Central memory CD4-positive, alpha-beta T cell (primary cell): ENCODE data around the gene ERCC6L2.

Experiments
- DNase-seq: peaks from one replicate; pipeline ENCODE4 v3.0.0; 2022

Gene ERCC6L2

DNA sequence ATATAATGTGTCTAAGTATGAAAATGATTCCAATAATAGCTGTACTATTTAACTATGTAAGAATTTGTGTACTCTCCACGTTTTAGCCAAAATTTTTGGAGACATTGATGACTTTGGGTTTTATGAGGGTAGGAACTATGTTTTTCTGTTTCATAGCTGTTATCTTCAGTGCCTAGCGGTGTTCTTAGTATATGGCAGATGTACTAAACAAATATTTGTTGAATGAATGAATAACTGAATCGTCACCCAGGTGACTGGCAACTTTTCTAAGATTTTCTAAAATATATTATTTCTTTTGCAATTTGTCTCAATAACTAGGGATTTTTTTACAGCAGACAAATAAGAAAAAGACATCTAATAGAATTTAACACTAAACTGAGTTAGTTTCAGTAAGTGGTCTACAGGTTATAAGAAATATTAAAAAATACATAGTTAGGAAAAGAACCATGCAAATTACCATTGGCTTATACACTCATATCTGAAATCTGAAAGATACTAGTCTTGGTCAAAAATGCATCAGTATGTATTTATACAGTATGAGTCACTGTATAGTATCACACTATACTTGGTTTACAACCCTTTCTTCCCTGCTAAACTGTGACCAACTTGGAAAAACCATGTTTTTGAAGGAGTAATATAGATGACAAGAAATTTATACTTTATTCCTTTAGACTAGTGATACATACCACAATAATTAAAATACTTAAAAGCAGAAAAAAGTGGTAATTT lies 10.5 kb upstream of the ERCC6L2 start:
- no peak for DNase-seq

DNA sequence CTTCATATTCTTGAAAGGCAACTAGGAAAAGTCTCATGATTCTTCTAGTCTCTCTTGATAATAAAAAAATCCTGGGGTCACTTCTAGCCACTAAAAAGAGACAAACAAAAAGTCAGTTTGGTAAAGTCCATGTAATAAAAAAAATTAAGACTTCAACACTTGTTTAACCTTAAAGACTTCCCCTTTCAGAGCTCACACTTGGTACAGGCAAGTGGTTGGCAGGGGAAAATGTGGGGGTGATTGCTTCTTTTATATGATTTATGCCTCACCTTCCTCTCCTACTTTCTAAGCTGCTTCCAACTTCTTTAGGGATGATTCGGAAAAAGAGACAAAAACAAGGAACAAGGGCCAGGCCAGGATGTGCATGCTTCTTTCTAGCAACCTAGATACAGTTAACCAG lies 5.1 kb upstream of the ERCC6L2 start:
- DNase-seq = no peak

DNA sequence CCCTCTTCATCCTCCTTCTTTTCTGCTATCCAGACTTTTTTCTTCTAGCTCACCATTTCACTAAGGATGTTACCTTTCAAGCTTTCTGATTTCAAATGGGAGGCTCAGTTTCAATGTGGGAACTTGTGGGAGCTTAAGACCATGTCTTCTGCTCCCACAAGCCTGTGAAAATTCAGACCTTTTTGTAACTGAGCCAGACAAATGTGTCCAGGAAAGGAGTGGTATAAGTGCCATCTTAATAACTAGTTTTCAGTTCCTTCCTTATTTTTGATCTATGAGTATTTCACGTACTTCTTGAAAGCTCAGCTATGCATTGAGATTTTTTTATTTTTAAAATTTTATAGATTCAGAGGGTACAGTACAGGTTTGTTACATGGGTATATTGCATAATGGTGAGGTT lies 4.6 kb upstream of the ERCC6L2 start:
- no peak for DNase-seq

DNA sequence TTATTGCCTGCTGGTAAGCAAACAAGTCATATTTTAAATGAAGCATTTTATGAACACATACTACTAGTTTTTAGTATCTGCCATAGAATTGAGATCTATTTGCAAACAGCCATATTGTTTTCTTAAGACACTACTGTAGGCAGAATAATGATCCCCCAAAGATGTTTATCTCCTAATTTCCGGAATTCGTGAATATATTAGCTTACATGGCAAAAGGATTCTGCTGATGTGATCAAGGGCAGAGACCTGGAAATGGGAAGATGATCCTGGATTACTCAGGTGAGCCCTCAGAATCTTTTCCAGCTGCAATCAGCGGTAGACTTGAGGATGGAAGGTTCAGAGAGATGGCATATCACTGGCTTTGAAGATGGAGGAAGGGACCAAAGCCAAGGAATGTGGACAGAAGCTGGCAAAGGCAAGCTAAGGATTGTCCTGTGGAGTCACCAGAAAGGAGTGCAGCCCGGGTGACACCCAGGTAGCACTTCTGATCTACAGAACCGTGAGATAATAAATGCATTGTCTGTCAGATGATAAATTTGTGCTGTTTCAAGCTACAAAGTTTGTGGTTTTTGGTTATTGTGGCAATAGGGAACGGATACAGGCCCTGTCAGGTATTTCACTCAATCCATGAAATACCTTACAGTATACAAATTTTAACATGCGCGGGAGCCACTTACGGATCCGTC lies 1.0 kb upstream of the ERCC6L2 start:
- no peak for DNase-seq

DNA sequence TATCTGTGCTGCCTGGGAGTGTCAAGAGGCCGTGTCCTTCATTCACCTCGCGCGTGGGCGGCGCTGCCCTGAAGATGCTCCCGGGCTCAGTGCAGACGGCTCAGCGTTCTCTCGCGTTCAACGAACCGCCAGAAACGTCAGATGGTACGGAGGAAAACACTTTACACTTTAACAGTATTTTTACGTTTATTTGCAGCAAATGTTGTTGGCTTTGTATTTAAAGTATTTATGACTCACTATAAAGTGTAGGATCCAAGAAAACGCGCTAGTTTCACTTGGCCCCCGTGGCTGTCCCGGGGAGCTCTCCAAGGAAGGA lies 544 bp upstream of the ERCC6L2 start:
- peak; percentile 57 for DNase-seq

DNA sequence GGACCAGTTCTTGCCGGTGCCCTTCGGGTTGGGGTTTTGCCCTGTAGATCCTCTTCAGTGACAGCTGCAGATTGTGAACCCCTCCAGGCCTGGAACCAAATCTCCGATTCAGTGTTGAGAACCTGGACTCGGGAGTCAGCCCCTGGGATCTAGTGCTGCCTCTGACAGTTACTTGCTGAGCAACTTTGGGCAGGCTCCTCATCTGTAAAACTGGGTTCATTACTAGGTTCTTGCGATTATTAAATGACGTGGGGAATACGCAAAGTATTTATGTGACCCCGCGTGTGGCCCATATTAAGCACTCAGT lies 600 bp downstream of the ERCC6L2 start:
- DNase-seq = no peak

DNA sequence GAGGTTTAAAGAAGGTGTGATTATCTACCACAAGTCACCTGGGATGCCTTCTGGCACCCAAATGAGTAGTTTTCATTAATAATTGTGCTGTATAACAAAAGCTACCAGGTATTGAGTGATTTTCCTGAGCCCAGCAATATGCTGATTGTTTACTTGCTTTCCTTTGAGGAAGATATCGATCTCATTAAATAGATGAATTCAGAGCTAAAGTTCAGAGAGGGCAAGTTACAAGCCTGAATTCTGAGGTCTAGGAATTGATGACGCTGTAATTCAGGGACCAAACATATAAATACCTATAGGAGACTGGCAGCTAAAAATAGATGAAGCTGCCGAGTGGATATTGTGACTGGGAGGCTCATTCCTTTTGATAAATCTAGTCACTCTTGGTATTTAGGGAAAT lies 1.1 kb downstream of the ERCC6L2 start:
- no peak for DNase-seq

DNA sequence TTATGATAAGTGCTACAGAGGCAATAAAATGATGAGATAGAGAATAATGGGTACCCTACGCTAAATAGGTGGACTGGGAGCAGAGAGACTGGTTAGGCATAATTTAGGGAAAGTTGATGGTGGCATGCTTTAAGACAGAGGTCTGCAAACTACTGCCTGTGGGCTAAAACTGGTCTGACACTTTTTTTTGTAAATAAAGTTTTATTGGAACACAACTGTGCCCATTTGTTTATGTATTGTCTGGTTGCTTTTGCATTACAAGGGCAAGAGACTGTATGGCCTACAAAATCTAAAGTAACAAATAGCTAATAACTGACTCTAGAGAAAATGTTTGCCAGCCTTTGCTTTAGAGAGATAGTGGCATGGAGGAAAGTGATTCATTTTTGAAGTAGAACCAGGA lies 2.5 kb downstream of the ERCC6L2 start:
- DNase-seq = no peak

DNA sequence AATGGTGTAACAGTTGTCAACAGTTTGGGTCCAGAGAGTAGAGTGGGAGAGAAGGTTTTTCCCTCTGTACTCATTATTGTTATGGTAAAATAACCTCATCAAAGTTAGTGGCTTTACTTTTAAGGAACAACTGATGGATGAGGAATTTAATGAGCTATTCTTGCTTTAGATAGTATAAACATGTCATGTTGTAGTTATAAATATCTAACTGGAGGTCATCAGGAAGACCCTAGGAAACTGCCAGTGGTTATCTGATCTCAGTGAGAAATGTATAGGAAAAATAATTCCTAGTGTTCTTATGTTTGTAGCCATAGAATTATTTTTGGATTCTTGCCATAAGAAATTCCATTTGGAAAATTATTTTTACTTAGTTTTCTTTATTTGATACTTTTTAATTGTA lies 4.1 kb downstream of the ERCC6L2 start:
- DNase-seq = no peak

DNA sequence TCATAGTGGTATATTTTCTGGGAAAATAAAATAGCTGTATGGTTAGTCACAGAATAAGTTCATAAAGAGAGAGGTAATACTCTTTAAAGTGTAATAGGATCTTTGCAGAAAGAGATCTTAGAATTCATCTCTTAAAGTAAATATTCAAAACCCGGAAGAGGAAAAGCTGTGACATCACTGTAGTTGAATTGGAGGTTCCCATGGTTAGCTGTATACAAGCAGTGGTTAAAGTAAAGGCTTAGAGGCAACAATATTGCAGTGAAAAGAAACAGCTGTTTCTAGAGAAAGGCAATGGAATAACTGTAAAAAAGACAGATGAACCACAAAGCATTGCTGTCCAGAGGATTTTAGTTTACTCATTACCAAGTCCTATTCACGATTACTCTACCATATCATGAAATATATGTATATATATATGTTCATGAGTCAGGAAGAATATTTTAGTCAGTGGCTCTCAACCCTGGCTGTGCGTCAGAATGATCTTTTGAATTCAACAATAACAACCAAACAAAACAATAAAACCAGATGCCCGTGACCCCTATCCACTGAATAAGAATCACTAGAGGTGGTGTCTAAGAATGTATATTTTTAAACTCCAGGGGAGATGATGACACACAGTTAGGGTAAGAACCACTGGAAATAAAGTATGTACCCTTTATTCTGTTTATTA lies 4.7 kb downstream of the ERCC6L2 start:
- peak; percentile 17 for DNase-seq

DNA sequence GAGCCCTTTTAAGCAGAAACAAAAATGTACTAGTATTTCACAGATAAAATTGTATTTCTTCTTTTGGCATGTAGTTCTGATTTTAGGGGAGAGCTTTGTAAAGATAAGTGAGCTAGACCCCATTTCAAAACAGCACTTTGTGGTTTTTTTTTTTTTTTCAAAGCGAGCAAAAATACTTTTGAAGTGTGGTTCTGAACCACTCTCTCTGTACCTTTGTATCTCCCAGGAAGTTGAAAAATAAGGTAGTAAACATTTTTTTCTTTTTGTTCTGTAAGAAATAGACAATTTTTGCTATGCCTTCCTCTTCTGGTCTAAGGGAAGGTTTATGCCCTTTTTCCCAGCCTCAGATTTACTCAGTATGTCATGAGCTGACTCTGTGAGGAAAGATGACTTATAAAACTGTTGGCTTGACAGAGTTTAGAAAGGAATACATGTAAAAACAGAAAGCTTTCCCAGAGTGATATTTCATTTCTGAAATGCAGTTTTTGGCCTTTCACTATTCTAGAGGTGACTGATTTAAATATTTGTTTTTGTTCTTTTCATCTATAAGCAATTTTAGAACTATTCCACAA lies 12.5 kb downstream of the ERCC6L2 start:
- DNase-seq = peak; percentile 27

DNA sequence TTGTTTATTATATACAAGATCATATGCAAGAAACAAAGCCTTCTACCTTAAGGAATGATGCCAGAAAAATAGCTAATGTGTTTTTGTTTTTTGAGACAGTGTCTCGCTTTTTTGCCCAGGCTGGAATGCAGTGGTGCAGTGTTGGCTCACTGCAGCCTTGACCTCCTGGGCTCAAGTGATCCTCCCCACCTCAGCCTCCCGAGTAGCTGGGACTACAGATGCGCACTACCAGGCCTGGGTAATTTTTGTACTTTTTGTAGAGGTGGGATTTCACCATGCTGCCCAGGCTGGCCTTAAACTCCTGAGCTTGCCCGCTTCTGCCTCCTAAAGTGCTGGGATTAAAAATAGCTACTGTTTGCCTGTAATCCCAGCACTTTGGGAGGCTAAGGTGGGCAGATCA lies 15.1 kb downstream of the ERCC6L2 start:
- no peak for DNase-seq

DNA sequence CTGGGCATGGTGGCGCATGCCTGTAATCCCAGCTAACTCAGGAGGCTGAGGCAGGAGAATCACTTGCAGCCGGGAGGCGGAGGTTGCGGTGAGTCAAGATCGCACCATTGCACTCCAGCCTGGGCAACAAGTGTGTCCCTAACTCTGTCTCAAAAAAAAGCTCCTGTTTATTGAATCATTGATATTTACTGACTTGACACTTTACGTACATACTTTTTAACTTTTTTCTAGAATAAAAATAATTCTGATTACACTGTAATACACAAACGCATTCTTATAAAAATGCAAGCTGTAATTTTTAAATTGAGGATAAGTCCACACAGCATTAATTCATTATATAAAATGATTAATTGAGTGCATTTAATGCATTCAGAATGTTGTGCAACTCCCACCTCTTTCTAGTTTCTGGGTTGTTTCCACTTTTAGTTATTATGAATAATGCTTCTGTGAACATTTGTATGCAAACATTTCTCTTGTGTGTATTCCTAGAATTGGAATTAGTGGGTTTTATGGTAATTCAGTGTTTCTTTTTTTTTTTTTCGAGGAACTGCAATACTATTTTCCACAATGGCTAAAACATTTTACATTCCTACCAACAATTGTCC lies 15.7 kb downstream of the ERCC6L2 start:
- no peak for DNase-seq

DNA sequence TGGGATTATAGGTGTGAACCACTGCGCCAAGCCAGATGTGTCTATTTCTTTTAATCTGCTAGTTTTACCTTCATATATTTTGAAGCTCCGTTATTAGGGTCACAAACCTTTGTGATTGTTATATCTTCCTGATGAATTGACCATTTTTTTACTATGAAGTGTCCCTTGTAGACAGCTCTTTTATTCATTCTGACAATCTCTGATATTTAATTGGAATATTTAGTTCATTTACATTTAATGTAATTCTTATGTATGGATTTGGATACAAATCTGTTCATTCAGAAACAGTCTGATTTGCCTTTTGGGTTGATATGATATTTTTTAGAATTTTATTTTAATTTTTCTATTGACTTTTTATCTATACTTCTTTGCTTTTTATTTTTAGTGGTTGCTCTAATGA lies 17.2 kb downstream of the ERCC6L2 start:
- DNase-seq = no peak

DNA sequence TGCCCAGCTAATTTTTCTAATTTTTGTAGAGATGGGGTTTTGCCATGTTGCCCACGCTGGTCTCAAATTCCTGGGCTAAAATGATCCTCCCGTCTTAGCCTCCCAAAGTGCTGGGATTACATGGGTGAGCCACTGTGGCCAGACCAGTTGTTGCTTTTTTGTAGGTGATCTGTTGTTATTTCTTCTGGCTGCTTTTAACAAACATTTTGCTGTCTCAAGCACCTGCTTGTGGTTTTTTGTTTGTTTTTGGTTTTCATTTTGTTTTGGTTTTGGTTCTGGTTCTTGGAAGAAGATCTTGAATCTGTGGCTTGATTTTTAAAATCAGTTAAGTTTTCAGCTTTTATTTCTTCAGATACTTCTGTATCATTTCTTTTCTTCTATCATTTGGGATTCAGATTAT lies 21.1 kb downstream of the ERCC6L2 start:
- no peak for DNase-seq

DNA sequence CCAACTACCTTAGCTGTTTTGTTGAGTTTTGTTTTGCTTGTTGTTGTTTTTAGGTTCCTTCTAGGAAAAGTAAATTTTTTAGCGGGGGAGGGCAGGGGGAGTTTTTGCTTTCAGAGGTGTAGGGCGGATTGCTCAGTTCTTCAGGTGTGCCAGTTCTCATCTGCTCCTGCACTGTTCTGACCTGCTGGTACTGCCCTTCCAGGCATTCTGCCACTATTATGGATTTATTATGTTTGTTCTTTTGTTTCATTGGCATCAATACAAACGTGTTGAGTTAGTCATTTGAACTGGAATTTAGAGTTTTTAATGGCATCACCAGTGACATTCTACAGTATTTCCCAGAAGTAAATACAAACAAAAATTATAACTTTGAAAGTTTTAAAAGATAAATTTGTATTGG lies 26.0 kb downstream of the ERCC6L2 start:
- no peak for DNase-seq

DNA sequence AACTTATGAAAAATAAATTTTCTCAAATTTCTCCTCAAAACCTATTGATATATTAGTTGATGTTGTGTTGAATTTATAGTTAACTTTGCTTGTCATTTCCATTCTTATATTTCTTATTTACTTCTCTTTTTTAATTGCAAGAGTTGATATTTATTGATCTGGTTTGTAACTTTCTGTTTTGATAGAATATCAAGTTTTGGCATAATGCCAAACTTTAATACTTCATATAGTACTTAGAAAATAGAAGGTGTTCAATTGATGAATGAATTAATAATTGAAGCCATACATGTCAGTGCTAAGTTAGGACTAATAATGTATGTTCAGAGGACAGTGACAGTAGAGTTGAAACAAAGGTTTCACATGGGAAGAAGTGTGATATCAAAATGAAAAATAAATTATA lies 27.9 kb downstream of the ERCC6L2 start:
- no peak for DNase-seq

DNA sequence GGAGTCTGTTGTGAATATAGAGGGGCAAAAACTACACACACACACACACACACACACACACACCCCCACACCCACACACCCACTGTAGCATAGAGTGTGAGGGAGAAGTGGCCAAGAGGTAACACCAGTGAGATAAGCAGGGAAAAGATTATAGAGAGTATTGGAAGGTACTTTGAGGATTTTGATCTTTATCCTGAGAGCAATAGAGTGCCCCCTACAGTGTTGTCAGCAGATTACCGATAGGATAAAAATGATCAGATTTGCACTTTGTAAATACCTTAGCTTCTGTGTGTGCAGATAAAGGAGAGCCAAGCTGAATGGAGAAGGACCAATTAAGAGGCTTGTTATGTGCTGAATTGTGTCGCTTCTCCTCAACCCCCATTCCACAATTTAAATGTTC lies 32.3 kb downstream of the ERCC6L2 start:
- no peak for DNase-seq

DNA sequence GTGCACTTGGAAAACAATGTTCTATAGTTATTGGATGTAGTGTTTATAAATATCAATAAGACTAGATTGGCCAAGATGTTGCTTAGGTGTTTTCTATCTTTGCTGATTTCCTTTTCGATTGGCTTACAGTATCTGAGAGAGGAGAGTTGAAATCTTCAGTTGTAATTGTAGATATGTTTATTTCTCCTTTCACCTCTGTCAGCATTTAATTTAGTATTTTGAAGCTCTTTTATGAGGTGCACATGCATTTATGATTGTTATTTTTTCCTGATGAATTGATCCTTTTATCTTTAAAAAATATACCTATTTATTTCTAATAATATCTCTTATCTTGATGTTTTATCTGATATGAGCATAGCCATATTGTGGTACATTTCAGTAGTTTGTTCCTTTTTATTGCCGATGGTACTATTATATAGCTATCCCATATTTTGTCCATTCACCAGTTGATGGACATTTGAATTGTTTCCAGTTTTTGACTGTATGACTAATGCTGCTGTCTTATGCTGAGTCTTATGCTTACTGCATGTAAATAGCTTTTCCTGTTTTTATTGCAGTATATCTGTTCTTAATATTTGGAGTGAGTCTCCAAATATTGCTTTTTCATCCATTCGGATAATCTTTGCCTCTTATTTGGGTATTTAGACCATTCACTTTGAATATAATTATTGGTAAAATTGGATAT lies 34.7 kb downstream of the ERCC6L2 start:
- DNase-seq = no peak

DNA sequence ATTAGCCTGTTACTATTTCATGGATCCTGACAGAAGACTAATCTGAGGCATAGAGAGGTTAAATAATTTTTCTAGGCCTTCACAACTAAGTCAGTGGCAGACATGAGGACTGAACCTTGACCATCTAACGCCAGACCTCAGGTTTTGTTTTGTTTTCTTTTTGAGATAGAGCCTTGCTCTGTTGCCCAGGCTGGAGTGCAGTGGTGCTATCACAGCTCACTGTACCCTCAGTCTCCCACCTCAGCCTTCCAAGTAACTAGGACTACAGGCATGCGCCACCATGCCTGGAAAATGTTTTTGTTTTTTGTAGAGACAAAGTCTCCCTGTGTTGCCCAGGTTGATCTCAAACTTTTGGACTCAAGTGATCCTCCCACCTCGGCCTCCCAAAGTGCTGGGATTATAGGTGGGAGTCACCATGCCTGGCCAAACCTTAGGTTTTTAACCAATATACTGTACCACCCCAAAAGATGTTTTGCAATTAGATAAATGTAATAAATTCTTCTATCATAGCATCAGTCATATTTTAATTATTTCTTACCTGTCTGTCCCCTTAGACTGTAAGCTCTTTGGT lies 35.4 kb downstream of the ERCC6L2 start:
- no peak for DNase-seq

DNA sequence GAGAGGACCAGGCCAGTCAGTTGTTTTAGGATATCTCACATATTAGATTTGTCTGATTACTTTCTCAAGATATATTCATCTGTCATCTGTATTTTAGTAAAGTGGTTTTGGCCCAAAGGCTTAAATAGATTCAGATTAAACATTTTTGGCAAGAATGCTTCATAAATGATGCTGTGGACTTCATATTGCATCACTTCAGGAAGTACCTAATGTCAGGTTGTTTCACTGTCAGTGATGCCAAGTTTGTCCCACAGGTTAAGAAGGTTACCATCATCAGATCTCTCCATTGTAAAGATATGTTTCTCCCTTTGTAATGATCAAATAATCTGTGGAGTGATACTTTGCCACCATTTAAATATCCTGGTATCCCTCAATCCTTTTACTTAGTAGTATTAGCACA lies 37.3 kb downstream of the ERCC6L2 start:
- DNase-seq = no peak

DNA sequence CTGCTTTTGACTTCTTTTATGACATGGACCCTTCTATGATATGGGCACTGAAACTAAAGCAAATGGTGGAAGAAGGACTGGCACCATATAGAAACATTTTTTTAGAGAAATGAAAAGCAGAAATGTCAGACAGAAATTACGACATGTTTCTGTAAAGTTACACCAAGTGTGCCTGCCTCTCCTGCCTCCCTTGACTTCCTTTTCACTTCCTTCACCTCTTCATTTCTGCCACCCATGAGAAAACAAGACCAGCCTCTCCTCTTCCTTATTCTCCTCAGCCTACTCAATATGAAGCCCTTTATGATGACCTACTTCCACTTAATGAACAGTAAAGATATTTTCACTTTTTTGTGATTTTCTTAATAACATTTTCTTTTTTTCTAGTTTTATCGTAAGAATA lies 44.5 kb downstream of the ERCC6L2 start:
- DNase-seq = no peak

DNA sequence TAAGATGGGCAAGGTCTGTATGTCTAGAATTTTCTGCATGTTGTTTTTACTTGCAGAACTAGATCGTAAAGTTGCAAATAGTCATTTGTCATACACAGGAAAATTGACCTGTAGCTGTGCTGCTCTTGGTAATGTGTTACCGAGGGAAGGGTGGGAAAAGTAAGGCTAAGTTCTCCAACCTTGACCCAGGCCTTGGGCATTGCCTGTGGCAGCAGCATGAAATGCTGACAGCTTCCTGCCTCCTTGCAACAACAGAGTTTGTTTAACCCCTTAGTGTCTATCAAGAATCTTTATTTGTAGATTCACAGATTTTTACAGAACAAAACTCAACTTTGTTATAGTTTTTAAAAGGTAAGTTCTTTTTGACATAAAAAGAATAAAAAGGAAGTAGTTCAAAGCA lies 48.3 kb downstream of the ERCC6L2 start:
- no peak for DNase-seq
